OCI-LY1 (cell line): ENCODE results near the gene MRPS21.

Experiments used
- EZH2 ChIP-seq: fragments of 200-600 bp; sonication (generic), shearing (Covaris generic); IDR thresholded peaks from 2 replicates; pipeline ENCODE4 v1.8.0; 2017; ENCODE audit warnings: borderline replicate concordance, mixed run types, mild to moderate bottlenecking, antibody characterized with exemption, low read length, moderate library complexity, mixed read lengths
- TF ChIP-seq, protein P1 (sequence below): fragments of 200-600 bp; sonication (generic), shearing (Covaris generic); IDR thresholded peaks from 2 replicates; pipeline ENCODE4 v1.5.1; 2017; ENCODE audit warnings: mild to moderate bottlenecking, antibody characterized with exemption, low read length, moderate library complexity, mixed read lengths

GRCh38 chr1:150280138-150280707 lies 13.4 kb upstream of the MRPS21 start:
- TF ChIP-seq, protein P1, sequence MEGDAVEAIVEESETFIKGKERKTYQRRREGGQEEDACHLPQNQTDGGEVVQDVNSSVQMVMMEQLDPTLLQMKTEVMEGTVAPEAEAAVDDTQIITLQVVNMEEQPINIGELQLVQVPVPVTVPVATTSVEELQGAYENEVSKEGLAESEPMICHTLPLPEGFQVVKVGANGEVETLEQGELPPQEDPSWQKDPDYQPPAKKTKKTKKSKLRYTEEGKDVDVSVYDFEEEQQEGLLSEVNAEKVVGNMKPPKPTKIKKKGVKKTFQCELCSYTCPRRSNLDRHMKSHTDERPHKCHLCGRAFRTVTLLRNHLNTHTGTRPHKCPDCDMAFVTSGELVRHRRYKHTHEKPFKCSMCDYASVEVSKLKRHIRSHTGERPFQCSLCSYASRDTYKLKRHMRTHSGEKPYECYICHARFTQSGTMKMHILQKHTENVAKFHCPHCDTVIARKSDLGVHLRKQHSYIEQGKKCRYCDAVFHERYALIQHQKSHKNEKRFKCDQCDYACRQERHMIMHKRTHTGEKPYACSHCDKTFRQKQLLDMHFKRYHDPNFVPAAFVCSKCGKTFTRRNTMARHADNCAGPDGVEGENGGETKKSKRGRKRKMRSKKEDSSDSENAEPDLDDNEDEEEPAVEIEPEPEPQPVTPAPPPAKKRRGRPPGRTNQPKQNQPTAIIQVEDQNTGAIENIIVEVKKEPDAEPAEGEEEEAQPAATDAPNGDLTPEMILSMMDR: no peak
- no peak for TF ChIP-seq EZH2
